Stimulated activated naive CD4-positive, alpha-beta T cell treated with Interleukin-2 at 50 U/mL for 16 hours (primary cell): ENCODE results near the gene FCGBP.
"Not testable (repeated sequence)": the region's sequence is repeated elsewhere in the genome, so short reads cannot be mapped to it uniquely, and the experiment has no call there.

ENCODE experiments used
- DNase-seq: peaks from one replicate; lab custom pipeline; 2025; lab: John Stamatoyannopoulos, UW

FCGBP gene

DNA sequence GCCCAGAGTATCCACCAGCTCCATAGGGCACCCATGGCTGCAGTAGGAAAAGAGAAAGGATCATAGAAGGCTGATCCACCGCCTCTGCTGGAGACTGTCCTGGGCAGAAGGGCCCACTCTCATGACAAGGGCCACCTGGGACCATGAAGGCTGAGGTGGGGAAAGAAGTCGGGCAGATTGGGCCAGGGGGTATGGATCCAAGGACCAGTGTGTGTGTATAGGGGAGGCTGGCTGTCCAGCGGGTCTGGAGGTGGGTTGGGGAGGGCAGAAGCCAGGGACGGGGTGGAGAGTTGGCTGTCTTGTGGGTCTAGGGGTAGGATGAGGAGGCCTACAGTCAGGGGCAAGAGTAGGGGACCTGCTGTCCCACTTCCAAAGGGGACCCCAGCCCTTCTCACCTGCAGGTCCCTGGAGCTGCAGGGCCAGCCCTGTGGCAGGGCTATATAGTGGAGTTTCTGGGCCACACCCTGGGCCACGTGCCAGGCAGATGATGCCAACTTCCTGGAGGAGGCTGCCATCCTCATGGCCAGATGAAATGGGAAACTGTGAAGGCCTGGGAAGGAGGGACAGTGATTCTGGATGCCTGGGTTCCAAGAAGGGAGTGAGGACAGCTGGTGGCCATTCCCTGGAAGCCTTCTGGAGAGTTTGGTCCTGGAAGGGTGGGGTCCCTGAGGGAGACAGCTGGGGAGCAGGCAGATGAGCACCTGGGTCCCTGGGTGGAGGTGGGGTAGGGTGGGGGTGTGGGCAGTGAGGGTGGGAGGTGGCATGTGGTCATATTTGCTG, at the start of gene FCGBP:
Gene FCGBP (minus strand): TSS at position 51 of the 780 bp plus-strand sequence.
- DNase-seq: no peak

DNA sequence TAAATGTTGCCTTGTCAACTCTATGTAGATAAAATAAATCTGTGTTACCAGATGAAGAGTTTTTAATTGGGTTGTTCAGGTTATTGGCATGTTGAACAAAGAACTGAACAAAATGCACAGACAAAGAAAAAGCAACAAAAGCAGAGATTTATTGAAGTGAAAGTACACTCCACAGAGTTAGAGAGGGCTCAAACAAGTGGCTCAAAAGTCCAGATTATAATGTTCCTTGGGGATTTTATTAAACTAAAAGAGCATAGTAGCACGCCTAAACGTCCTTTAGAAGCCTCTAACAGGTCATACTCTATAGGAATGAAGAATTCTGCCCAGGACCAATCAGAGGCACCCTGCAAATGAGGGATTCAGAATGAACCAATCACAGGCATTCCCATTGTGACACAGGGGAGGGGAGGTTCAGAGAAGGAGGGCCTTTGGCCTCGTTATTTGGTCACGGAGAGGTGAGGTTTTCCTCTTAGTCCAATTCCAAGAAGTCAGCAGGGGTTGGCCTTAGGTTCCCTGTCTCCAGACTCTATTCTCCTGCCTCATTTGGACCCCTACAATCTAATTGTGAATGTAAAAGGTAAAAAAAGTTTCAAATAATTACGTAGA, 49.4 kb upstream of the FCGBP start:
- no peak for DNase-seq

DNA sequence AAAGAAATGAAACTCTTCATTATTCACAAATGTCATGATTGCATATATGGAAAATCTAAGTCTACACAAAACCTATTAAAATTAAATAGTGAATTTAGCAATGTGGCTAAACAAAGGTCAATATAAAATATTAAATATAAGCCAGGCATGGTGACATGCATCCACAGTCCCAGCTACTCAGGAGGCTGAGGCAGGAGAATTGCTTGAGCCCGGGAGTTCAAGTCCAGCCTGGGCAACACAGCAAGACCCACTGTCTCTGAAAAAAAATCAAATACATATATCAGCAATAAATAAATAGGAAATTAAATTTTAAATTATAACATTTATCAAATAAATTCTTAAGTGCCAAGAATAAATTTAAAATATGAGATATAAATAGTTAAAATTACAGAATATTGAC, 48.4 kb upstream of the FCGBP start:
- no peak for DNase-seq

DNA sequence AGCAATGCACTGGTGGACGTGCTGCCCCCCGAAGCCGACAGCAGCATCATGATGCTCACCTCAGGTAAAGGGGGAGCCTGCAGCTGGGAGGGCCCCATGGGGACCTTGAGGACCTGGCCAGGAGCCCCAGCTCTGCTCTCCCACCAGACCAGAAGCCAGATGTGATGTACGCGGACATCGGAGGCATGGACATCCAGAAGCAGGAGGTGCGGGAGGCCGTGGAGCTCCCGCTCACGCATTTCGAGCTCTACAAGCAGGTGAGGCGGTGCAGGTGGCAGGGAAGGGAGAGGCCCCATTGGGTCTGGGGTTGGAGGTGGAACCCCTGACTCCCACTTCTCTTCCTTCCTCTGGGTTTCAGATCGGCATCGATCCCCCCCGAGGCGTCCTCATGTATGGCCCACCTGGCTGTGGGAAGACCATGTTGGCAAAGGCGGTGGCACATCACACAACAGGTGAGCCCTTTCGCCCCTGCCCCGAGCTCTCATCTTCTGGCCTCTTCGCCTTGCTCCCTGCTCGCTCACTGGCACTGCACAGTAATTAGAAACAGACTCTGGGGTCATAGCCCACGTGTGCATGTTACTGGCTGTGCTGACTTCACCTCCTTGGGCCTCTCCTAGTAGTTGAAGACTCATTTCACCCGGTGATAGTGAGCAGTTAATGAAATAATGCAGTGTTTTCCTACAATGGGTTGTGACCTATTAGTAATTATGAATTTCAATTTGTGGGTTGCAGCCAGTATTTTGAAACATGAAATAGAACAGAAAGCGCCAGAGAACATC, 40.1 kb upstream of the FCGBP start:
- no peak for DNase-seq

DNA sequence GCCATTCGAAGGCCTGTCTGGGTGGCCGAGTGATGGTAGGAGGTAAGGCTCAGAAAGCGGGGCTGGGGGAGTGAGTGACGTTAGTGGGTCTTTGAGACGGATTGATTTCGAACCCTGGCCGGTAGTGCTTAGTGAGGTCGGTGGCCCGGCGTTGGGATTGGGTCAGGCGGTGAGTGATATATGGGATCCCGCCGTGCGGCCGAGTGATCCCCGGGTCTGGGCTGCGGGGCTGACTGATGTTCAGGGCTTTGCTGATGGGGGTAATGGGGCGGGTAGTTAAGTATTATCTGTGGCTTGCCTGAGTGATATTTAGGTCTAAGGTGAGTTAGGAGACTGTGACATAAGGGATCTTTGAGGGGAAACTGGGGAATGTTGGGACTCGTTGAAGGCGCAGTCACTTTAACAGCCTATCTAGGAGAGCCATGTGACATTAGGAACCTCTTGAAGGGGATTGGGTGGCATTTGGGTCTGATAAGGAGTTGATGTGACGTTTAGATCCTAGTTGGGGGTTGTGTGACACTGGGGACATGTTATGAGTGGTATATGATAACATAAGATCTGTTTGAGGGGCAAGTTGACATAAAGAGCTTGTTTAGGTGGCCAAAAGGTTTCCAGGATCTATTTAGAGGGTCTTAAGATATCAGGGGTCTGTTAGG, 37.1 kb upstream of the FCGBP start:
- DNase-seq: peak; percentile 35

DNA sequence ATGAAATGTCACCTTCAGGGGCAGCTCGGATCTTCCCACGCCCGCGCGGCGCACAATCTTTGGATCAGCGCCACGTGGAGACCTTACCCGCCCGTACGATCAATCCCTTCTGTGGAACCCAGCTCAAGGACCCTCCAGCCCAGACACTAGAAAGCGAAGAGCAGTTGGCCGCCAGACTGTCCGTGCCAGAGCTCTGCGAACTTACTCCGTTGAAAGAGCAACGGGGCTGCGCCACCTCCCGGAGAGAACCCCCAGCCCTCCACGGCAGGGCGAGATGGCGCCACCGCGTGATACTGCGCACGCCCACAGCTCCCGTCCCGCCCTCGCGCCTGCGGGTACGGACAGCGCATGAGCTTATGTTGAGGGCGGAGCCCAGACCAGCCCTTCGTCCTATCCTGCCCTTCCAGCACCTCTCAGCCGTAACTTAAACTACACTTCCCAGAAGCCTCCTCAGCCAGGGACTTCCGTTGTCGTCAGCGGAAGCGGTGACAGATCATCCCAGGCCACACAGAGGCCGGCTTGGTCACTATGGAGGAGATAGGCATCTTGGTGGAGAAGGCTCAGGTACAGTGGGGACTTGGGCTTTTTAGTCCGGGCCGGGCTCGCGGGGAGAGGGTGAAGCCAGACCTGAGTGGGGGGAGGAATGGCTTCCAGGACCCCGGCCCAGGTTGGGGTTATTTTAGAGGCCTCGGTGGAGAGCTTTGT, 36.4 kb upstream of the FCGBP start, which contains the start of gene PSMC4:
Gene PSMC4 (plus strand): TSS at position 491 of the 705 bp plus-strand sequence. CDS start 38 bp downstream, at position 529.
- peak; percentile 98 for DNase-seq

DNA sequence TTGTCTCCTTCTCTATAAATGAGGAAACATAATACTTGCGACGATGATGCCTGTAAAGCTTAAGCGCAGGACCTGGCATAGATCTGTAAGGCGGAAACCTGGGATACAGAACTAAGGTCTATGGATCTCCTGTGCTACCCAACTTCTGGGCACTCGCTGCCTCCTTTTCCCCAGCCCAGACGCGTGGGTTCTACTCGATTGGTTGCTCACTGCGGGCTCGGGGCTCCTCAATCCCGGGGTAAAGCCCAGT, 35.9 kb upstream of the FCGBP start:
- no peak for DNase-seq

DNA sequence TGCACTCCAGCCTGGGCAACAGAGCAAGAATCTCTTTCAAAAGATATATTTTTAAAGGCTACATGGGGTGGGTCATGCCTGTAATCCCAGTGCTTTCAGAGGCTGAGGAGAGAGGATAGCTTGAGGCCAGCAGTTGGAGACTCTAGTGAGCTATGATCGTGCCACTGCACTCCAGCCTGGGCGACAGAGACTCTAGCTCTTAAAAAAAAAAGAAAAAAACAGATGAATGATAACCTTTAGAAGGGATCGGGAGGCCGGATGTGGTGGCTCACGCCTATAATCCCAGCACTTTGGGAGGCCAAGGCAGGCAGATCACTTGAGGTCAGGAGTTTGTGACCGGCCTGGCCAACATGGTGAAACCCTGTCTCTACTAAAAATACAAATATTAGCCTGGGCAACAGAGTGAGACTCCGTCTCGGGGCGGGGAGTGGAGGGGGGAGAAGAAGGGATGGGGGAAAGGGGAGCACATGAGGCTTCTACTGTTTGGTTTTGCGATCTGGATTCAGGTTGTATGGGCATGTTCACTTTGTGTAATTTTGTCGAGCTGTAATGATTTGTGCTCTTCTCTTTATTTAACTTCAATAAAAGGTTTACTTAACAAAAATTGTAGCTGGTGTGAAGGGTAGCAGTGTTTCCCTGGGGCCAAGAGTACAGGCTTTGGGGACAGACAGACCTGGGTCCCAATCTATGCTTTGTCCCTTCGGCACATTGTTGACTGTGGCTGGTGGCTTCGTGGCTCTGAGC, 35.4 kb upstream of the FCGBP start:
- DNase-seq: peak; percentile 30

DNA sequence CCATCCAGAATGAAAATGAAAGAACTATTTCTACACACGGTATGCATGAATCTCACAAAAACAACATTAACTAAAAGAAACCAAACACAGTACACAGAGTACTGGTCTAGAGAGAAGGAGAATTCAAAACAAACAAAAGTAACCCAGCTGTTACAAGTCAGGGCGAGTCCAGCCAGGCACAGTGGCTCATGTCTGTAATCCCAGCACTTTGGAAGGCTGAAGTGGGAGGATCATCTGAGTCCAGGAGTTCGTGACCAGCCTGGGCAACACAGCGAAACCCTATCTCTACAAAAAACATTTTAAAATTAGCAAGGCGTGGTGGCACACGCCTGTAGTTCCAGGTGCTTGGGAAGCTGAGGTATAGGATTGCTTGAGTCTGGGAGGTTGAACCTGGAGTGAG, 34.8 kb upstream of the FCGBP start:
- DNase-seq: no peak

DNA sequence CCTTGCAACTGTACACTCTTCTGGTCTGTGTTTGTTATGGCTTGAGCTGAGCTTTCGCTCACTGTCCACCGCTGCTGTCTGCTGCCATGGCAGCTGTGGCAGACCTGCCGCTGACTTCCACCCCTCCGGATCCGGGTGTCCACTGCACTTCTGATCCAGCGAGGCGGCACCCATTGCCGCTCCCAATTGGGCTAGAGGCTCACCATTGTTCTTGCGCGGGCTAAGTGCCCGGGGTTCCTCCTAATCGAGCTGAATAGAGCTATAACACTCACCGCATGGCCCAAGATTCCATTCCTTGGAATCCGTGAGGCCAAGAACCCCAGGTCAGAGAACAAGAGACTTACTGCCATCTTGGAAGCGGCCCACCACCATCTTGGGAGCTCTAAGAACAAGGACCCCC, 34.4 kb upstream of the FCGBP start:
- no peak for DNase-seq

DNA sequence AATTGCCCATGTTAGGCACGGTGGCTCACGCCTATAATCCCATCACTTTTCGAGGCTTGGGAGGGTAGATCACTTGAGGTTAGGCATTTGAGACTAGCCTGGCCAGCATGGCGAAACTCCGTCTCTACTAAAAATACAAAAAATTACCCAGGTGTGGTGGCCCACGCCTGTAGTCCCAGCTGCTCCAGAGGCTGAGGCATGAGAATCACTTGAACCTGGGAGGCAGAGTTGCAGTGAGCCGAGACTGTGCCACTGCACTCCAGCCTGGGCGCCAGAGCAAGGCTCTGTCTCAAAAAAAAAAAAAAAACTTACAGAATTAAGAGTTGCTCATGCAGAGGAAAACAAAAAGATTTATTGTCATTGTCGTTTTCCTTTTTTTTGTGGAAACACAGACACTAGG, 33.1 kb upstream of the FCGBP start:
- no peak for DNase-seq

DNA sequence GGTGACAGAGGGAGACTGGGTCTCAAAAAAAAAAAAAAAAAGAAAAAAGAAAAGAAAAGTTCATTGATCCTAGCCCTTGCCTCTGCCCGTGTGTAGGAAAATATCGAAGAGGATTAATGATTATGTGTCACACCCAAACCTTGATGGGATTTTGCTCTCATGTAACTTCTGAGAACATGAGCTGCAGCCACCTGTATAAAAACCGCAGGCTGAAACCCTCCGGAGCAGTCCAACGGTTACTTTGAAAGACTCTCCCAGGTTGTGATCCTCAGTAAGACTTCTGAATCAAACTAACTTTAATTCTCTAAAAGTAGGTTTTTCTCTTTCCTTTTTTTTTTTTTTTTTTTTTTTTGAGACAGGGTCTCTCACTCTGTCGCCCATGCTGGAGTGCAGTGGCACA, 32.2 kb upstream of the FCGBP start:
- DNase-seq: no peak

DNA sequence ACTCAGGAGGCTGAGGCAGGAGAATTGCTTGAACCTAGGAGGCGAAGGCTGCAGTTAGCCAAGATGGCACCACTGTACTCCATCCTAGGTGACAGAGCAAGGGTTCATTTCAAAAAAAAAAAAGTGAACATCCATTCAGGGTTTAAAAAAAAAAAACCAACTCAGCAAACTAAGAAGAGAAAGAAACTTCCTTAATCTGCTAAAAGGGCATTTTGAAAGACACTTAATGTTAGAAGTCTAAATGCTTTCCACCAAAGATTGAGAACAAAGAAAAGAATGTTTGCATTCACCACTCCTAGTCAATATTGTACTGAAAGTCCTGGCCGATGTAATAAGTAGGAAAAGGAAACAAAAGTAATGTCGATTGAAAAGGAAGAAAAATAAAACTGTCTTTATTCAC, 29.5 kb upstream of the FCGBP start:
- DNase-seq: no peak

DNA sequence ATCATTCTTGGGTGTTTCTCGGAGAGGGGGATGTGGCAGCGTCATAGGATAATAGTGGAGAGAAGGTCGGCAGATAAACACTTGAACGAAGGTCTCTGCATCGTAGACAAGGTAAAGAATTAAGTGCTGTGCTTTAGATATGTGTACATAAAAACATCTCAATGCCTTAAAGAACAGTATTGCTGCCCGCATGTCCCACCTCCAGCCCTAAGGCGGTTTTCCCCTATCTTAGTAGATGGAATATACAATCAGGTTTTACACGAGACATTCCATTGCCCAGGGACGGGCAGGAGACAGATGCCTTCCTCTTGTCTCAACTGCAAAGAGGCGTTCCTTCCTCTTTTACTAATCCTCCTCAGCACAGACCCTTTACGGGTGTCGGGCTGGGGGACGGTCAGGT, 25.0 kb upstream of the FCGBP start:
- DNase-seq: not testable (repeated sequence)

DNA sequence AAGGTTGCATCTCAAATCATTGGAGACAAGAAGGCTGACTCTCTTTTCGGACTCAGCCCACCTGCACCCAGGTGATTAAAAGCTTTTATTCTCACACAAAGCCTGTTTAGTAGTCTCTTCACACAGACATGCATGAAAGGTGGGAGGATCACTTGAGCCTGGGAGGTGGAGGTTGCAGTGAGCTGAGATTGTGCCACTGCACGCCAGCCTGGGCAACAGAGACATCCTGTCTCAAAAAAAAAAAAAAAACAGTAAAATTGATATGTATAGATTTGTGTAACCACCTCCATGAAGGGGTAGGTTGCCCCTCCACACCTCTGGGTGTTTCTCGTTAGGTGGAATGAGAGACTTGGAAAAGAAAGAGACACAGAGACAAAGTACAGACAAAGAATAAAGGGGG, 24.5 kb upstream of the FCGBP start:
- not testable (repeated sequence) for DNase-seq

DNA sequence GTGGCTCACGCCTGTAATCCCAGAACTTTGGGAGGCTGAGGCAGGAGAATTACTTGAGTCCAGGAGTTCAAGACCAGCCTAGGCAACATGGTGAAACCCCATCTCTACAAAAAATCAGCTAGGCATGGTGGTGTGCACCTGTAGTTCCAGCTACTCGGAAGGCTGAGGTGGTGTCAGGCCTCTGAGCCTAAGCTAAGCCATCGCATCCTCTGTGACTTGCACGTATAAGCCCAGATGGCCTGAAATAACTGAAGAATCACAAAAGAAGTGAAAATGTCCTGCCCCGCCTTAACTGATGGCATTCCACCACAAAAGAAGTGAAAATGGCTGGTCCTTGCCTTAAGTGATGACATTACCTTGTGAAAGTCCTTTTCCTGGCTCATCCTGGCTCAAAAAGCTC, 23.5 kb upstream of the FCGBP start:
- not testable (repeated sequence) for DNase-seq

DNA sequence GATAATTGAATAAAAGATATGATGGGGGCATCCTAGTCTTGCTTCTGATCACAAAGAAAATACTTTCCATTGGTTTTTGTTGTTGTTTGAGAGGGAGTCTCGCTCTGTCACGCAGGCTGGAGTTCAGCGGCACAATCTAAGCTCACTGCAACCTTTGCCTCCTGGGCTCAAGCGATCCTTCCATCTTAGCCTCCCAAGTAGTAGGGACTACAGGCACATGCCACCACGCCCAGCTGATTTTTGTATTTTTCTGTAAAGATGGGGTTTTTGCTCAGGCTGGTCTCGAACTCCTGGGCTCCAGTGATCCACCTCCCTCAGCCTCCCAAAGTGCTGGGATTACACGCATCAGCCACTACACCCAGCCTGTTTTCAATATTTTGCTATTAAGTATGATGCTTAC, 19.5 kb upstream of the FCGBP start:
- DNase-seq: no peak

DNA sequence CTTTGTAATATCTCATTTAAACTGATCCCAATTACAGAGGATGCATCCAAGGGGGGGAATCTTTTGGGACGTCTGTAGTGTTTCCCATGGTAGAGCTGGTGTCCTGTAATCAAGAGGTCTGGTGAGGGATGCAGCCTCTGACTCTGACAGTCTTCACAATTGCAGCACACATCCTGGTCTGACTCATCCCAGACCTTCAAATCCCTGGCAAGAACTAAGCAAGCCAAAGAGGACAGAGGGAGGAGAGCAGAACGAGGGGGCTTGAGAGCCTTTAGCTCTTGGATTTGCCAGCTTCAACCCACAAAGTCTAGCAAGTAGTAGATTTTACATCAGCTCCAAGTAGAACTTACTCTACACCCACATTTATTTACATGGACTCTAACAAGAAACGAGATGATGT, 17.3 kb upstream of the FCGBP start:
- no peak for DNase-seq

DNA sequence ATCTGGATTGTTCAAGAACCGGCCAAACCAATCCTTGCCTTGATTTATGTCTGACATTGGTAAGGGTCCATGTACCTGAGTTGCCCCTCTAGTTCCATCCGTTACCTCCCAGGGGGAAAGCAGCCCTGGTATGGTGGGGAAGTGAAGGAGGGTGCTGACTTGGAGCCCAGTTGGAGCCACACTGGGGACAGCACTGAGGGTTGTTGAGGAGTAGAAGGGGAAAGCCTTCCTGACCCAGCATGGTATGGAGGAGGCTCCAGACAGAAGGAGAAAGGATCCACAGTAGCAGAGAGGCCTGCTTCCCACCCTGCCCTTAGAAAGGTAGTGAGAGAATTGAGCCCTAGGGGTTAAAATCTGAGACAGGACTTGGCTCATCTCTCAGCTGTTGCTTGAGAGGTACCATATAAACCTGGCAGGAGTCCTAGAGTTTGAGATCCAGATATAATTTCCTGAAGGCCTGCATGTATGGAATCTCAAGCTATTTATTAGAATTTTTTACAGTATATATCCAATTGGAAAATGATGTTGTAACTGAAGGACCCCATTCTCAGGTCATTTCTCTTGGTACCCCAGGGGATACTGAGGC, 16.7 kb upstream of the FCGBP start:
- no peak for DNase-seq

DNA sequence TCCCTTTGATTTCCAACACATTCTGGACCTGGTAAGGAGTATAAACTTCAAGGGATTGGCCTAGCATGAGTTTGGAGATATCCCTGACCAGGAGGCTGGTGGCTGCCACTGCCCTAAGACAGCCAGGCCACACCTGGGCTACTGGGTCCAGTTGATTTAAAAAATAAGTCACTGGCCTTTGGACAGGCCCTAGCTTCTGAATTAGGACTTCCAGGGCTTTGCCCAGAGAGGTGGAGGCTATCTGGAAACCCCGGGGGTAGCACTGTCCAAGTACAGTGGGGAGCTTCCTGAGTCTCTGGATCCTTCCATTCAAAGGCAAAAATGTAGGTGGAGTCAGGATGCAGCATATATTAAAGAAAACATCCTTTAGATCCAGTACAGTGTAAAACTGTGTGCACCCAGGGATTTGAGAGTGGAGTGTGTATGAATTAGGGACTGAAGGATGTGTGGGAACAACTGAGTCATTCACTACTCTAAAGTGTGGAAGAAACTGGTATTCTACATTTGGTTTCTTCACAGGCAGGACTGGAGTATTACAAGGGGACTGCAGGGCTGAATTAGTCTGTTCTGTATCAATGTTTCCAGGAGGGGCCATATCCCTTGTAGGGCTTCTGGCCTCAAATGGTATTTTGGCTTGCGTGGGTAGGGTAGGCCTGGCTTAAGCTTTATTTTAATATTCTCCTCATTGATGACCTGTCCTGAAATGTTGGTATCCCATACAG, 14.8 kb upstream of the FCGBP start:
- no peak for DNase-seq
